Measurements from ENCODE around the gene HJV.
A peak's percentile ranks its signal among the peaks of the same experiment; 100 is the strongest.

The HJV gene

DNA sequence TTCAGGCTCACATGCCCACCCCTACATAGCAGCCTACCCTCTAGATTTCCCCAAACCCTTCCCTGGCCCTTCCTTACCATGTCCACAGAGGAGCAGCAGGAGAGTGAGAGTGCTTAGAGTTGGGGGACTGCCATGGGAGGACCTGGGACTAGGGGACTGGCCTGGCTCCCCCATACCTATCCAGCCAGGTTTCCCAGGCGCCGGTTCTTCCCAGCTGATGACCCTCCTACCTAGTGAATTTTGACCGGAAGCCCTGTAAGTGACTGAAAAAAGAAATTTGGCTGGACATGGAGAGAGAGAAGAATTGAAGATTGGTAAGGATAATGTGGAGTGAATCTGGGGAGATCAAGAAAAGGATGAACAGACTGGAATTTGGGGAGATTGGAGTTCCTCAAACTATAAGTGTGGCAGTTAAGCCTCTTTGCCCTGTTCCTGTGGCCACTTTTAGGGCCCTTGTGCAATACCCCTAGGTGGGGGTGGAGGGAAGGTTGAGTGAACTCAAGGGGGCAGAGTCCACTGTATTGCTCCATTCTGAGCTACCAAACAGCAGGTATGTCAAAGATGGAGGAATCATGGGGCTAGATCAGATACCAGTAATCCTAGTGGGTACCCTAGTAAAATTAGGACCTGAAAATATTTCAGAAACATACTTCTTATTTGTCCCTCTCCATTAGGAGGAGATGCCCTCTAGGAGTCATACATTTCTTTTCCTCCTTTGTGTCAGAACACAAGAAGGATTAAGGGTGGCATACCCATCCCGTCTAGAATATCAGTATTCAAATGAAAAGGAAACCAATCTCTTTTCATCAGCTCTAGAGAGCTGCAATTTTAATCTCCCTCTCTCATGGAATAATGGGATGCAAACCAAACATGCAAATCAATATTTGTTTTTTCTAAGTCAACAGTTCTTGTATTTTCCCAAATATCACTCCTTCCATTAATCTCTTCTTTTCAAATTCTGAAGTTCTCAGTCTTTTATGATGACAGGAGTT is 1.2 kb downstream of the HJV start:
- Histone ChIP-seq H3K27me3 (ENCODE audit: control insufficient read depth, insufficient read depth, low read length) (peaks cover 47% of the 10 kb centered on the region), H3K4me3 (ENCODE audit: low read depth, low read length) (peak overlapping the region; percentile 77), H3K9me3 (ENCODE audit: control insufficient read depth, insufficient read depth, low read length) (no peaks in the 10 kb centered on the region), H3K36me3 (ENCODE audit: control insufficient read depth, insufficient read depth, low read length) (no peaks in the 10 kb centered on the region), H3K9ac (ENCODE audit: low read depth, low read length) (no peak overlapping the region), H3K4me1 (ENCODE audit: control insufficient read depth, insufficient read depth, low read length) (no peaks in the 10 kb centered on the region)

DNA sequence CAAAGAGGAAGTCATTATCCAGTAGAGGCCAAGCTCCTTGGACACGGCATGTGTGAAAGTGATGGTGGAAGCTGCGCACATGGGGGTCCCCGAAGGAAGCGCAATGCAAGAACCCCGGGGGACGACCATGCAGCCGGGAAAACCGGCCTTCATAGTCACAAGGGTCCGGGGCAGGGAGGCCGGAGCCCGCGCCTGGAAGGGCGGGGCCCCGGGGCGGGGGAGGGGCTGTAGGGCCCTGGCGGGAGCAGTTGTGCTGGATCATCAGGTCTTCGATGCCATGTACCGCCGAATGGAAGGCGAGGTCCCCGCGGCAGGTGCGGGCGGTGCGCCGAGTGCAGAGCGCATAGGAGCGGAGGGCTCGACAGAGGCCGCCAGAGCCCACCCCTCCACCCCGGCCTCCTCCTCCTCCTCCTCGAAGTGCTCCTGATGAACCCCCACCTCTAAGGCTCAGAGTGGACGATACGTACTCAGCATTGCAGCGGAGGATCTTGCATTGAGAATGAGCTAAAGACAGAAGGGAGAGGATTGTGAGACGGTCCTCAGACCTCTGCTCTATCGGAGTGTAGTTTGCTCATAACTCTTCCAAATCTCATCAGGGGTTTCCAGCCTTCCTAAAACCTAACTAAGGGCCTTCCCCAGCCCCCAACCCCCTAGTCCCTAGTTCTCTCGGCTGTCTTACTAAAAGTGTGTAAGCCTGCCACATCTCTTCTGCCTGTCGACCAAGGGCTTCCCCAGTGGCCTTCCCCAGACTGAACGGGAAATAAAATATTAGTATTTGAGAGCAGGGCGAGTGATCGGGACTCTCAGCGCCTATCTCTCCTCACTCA is 2.1 kb downstream of the HJV start:
- H3K4me3 ChIP-seq (ENCODE audit: low read depth, low read length) = peak overlapping the region; percentile 77
- no peak overlapping the region for H3K9ac ChIP-seq (ENCODE audit: low read depth, low read length)
- no peaks in the 10 kb centered on the region for H3K36me3 ChIP-seq (ENCODE audit: control insufficient read depth, insufficient read depth, low read length)
- H3K4me1 ChIP-seq (ENCODE audit: control insufficient read depth, insufficient read depth, low read length) = no peaks in the 10 kb centered on the region
- H3K27me3 ChIP-seq (ENCODE audit: control insufficient read depth, insufficient read depth, low read length) = peaks cover 47% of the 10 kb centered on the region
- no peaks in the 10 kb centered on the region for H3K9me3 ChIP-seq (ENCODE audit: control insufficient read depth, insufficient read depth, low read length)

DNA sequence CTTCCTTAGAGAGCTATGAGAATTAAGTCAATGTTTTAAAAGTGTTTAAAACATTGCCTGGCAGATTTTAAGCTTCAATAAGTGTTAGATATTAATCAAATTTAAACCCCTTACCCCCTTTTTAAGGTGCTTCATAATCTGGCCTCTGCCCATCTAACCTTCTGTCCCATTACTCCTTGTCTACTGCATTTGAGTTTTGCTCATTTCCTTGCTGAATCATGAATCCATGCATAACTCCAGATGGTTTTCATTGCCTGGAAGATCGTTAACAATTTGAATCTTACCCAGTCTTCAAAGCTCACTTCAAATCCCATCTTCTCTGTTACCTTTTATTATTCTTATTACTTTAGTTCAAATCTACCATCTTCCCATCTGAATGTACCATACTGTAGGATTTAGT is 4.6 kb downstream of the HJV start:
- no peaks in the 10 kb centered on the region for H3K36me3 ChIP-seq (ENCODE audit: control insufficient read depth, insufficient read depth, low read length)
- no peak overlapping the region for H3K4me3 ChIP-seq (ENCODE audit: low read depth, low read length)
- H3K9ac ChIP-seq (ENCODE audit: low read depth, low read length) = no peak overlapping the region
- peaks cover 47% of the 10 kb centered on the region for H3K27me3 ChIP-seq (ENCODE audit: control insufficient read depth, insufficient read depth, low read length)
- H3K4me1 ChIP-seq (ENCODE audit: control insufficient read depth, insufficient read depth, low read length) = no peaks in the 10 kb centered on the region
- no peaks in the 10 kb centered on the region for H3K9me3 ChIP-seq (ENCODE audit: control insufficient read depth, insufficient read depth, low read length)

DNA sequence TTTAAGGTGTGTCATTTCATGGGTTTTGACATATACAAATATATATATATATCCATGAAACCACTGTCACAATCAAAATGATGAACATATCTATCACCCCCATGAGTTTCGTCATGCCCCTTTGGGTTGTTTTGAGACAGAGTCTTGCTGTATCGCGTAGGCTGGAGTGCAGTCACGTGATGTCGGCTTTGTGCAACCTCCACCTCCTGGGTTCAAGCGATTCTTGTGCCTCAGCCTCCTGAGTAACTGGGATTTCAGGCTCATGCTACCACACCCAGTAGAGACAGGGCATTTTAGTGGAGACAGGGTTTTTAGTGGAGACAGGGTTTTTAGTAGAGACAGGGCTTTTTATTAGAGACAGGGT is 8.0 kb downstream of the HJV start:
- Histone ChIP-seq H3K9ac (ENCODE audit: low read depth, low read length) (no peak overlapping the region), H3K4me3 (ENCODE audit: low read depth, low read length) (no peak overlapping the region), H3K9me3 (ENCODE audit: control insufficient read depth, insufficient read depth, low read length) (no peaks in the 10 kb centered on the region), H3K36me3 (ENCODE audit: control insufficient read depth, insufficient read depth, low read length) (no peaks in the 10 kb centered on the region), H3K27me3 (ENCODE audit: control insufficient read depth, insufficient read depth, low read length) (peaks cover 19% of the 10 kb centered on the region), H3K4me1 (ENCODE audit: control insufficient read depth, insufficient read depth, low read length) (no peaks in the 10 kb centered on the region)

DNA sequence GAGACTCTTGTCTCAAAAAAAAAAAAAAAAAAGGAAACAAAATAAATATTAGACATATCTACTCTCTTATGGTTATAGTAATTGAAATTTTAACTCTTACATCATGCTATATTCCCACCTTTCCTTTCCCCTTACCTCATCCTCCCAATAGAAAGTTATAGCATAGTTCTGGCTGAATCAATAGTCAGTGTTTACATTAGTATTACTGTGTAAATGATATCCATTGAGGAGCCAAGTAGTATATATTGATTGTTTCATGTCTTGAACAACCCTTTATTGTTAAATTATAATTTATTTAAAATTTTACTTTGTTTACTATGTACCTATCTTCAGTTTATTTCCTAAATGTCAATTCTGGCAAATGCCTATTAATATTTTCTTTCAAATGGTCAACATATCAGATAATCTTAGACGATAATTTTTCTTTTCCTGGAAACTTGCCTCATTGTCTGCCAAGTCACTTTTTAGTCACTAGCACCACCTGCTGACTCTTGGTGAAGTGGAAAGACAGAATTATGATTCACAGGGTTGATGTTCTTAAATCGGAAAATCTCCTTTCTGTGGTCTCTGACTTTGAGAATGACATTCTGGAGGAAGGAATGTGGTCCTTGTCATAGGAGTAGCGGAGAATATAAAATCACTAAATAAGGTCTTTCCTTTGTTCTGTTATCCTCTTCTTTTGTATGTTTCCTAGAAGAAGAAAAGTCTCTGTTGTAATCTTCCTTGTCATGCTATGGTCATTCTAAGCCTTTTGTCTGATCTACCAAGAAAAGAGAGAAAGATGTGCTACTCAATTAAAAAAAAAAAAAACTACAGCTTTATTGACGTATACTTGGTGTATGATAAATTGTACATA is 8.6 kb downstream of the HJV start:
- Histone ChIP-seq H3K9me3 (ENCODE audit: control insufficient read depth, insufficient read depth, low read length) (no peaks in the 10 kb centered on the region), H3K4me3 (ENCODE audit: low read depth, low read length) (no peak overlapping the region), H3K4me1 (ENCODE audit: control insufficient read depth, insufficient read depth, low read length) (no peaks in the 10 kb centered on the region), H3K9ac (ENCODE audit: low read depth, low read length) (no peak overlapping the region), H3K36me3 (ENCODE audit: control insufficient read depth, insufficient read depth, low read length) (no peaks in the 10 kb centered on the region), H3K27me3 (ENCODE audit: control insufficient read depth, insufficient read depth, low read length) (peaks cover 13% of the 10 kb centered on the region)

DNA sequence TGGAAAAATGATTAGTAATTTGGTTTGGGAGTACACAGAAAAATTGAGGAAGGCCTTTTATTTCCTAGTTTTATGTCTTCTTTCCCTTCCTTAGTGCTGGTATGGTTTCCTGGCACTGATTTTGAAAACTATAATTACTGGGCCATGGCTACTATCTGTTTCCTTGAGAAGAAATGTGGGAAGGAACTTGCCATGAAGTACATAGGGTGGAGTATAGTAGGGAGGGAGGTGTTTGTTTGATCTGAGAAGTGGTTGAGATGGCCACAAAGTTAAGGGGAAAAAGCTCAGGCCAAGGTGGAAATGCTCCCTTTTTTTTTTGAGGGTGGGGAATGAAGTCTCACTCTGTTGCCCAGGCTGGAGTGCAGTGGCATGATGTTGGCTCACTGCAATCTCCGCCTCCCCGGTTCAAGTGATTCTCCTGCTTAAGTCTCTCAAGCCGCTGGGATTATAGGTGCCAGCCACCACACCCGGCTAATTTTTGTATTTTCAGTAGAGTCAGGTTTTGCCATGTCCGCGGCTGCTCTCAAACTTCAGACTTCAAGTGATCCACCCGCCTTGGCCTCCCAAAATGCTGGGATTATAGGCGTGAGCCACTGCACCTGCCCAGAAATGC is 11.3 kb downstream of the HJV start:
- H3K36me3 ChIP-seq (ENCODE audit: control insufficient read depth, insufficient read depth, low read length) = no peaks in the 10 kb centered on the region
- H3K9me3 ChIP-seq (ENCODE audit: control insufficient read depth, insufficient read depth, low read length) = no peaks in the 10 kb centered on the region
- no peak overlapping the region for H3K4me3 ChIP-seq (ENCODE audit: low read depth, low read length)
- H3K4me1 ChIP-seq (ENCODE audit: control insufficient read depth, insufficient read depth, low read length) = no peaks in the 10 kb centered on the region
- H3K9ac ChIP-seq (ENCODE audit: low read depth, low read length) = no peak overlapping the region
- no peaks in the 10 kb centered on the region for H3K27me3 ChIP-seq (ENCODE audit: control insufficient read depth, insufficient read depth, low read length)

DNA sequence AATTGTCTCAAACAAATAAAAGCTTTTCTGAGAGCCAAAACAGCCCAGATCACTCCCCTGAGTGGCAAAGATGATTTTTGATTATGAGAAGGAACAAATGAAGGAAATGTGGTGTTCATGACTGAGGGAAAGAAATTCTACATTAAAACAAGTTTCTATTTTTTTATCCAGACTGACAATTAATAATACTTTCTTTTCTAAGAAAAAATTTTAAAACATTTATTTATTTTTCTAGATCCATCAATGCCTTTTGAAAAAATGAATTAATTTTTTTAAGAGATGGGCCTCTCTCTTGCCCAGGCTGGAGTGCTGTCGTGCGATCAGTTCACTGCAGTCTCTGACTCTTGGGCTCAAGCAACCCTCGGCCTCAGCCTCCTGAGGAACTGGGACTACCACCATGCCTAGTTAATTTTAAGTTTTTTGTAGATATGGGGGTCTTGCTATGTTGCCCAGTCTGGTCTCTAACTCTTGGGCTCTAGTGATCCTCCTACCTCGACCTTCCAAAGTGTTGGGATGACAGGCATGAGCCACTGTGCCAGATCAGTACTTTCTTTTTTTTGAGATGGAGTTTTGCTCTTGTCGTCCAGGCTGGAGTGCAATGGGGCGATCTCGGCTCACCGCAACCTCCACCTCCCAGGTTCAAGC is 13.9 kb downstream of the HJV start:
- Histone ChIP-seq H3K9ac (ENCODE audit: low read depth, low read length) (no peak overlapping the region), H3K36me3 (ENCODE audit: control insufficient read depth, insufficient read depth, low read length) (no peaks in the 10 kb centered on the region), H3K27me3 (ENCODE audit: control insufficient read depth, insufficient read depth, low read length) (no peaks in the 10 kb centered on the region), H3K9me3 (ENCODE audit: control insufficient read depth, insufficient read depth, low read length) (no peaks in the 10 kb centered on the region), H3K4me1 (ENCODE audit: control insufficient read depth, insufficient read depth, low read length) (no peaks in the 10 kb centered on the region), H3K4me3 (ENCODE audit: low read depth, low read length) (no peak overlapping the region)

DNA sequence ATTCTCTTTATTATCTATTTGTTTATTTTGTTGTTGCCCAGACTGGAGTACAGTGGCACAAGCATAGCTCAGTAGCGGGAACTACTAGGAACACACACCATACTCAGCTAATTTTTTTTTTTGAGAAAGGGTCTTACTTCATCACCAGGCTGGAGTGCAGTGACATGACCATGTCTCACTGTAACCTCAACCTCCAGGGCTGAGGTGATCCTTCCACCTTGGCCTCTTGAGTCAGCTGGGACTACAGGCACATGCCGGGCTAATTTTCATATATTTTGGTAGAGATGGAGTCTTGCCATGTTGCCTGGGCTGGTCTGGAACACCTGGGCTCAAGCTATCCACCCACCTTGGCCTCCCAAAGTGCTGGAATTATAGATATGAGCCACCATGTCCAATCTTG is 19.8 kb downstream of the HJV start:
- Histone ChIP-seq H3K36me3 (ENCODE audit: control insufficient read depth, insufficient read depth, low read length) (no peaks in the 10 kb centered on the region), H3K9me3 (ENCODE audit: control insufficient read depth, insufficient read depth, low read length) (no peaks in the 10 kb centered on the region), H3K27me3 (ENCODE audit: control insufficient read depth, insufficient read depth, low read length) (peaks cover 2% of the 10 kb centered on the region), H3K9ac (ENCODE audit: low read depth, low read length) (no peak overlapping the region), H3K4me1 (ENCODE audit: control insufficient read depth, insufficient read depth, low read length) (peaks cover 12% of the 10 kb centered on the region), H3K4me3 (ENCODE audit: low read depth, low read length) (no peak overlapping the region)

DNA sequence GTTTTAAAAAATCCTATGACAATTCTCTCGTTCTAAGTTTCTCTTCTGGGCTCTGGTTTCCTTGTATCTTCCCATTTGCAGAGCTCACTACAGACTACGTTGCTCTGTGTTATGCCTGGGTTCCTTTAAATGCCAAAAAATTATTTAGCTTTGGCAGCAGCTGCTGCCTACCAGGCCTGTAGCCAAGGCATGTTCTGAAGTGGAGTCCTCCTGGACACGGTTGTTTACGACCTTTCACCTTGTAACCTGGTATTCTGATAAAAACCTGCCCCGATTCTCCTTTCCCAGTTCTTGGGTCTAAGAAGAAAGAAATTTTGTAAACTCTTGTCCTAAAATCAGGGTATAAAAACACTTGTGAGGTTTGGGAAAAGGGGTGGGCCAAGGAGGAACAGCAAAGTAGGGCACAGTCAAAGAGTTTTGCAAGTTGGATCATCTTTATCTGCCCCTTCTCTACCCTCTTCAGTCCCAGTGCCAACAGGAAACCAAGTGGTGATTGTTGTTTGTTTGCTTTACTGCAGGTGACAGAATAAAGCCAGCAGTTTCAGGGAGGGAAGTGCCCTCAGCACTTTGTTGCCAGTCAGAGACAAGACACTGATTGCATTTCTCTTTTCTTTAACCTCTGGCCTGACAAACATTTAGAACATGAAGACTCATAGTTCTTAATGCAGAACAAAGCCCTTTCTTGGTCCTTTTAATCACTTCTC is 22.1 kb downstream of the HJV start:
- no peak overlapping the region for H3K4me3 ChIP-seq (ENCODE audit: low read depth, low read length)
- H3K36me3 ChIP-seq (ENCODE audit: control insufficient read depth, insufficient read depth, low read length) = no peaks in the 10 kb centered on the region
- H3K27me3 ChIP-seq (ENCODE audit: control insufficient read depth, insufficient read depth, low read length) = peaks cover 11% of the 10 kb centered on the region
- H3K4me1 ChIP-seq (ENCODE audit: control insufficient read depth, insufficient read depth, low read length) = peaks cover 12% of the 10 kb centered on the region
- H3K9me3 ChIP-seq (ENCODE audit: control insufficient read depth, insufficient read depth, low read length) = no peaks in the 10 kb centered on the region
- no peak overlapping the region for H3K9ac ChIP-seq (ENCODE audit: low read depth, low read length)

DNA sequence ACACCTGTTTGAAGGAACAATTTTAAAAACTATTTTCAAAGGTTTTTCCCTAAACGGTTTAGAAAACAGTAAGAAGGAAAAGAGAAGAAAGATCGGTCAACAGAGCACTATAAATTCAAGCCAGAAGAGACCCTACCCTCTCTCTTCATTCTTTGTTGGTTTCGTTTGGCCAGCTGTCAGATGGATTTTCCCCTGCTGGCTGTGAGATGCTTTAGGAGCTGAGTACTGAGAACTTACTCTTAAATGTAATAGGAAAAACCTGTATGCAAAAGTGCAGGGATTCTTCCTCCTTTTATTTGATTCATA is 23.9 kb downstream of the HJV start:
- Histone ChIP-seq H3K9ac (ENCODE audit: low read depth, low read length) (no peak overlapping the region), H3K4me1 (ENCODE audit: control insufficient read depth, insufficient read depth, low read length) (peaks cover 12% of the 10 kb centered on the region), H3K27me3 (ENCODE audit: control insufficient read depth, insufficient read depth, low read length) (peaks cover 11% of the 10 kb centered on the region), H3K4me3 (ENCODE audit: low read depth, low read length) (no peak overlapping the region), H3K36me3 (ENCODE audit: control insufficient read depth, insufficient read depth, low read length) (peaks cover 9% of the 10 kb centered on the region), H3K9me3 (ENCODE audit: control insufficient read depth, insufficient read depth, low read length) (no peaks in the 10 kb centered on the region)
